Measurements from ENCODE around the gene PCBP3.
"Not testable (repeated sequence)": the region's sequence is repeated elsewhere in the genome, so short reads cannot be mapped to it uniquely, and the experiment has no call there.

PCBP3 gene

DNA sequence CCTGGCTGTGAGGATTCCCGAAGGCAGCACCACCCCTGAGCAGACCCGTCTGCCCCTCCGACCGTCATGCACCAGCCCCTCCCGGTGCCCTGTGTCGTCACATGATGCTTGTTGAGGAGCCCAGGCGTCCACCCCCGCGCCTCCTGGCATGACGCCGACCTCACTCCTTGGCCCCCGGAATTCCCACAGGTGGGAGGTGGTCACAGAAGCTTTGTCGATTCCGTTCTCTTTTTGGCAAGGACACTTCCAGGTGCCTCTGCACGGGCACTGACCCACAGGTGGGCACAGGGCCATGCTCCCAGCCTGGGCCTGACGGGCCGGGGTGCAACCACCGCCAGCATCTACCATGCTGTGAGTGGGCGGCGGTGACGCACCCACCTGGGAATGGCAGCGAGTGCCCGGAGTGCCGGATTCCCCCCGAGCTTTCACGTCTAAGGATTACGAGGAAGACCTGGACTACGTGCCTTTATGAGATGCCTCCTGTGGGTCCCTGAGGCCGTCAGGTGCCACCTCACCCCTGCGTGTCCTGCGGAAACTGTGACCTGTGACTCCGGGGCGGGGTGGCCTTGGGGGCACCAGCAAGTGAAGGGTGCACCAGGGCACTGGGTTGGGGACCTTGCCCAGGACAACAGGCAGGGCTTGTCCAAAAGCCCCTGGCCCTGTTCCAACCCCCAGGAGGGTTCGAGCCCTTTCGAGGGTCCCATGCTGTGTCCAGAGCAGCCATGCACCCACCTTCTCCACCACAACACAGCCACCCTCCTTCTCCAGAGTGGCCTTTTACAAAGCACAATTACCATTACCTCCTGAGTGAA is 306.6 kb downstream of the PCBP3 start:
- Histone ChIP-seq H3K9me3 (replicated peaks; ENCODE audit: insufficient read depth, low read length) (no peaks in the 10 kb centered on the region), H3K9ac (ENCODE audit: low read length) (no peak overlapping the region), H3K36me3 (replicated peaks; ENCODE audit: insufficient read depth, low read length) (no peaks in the 10 kb centered on the region), H3K4me1 (ENCODE audit: low read length) (no peaks in the 10 kb centered on the region), H3F3A (ENCODE audit: insufficient read depth, low read length) (no peaks in the 10 kb centered on the region), H2AFZ (ENCODE audit: low read length) (no peak overlapping the region), H3K9me2 (replicated peaks; ENCODE audit: insufficient read depth, low read length) (no peaks in the 10 kb centered on the region), H3K27me3 (replicated peaks; ENCODE audit: insufficient read depth, low read length) (peaks cover 100% of the 10 kb centered on the region), H3K27ac (ENCODE audit: low read length) (no peak overlapping the region), H4K20me1 (ENCODE audit: insufficient read depth, low read length) (no peaks in the 10 kb centered on the region), H3K4me2 (ENCODE audit: low read depth, low read length) (no peak overlapping the region), H3K4me3 (ENCODE audit: low read length) (no peak overlapping the region), H3K79me2 (ENCODE audit: low read length) (no peaks in the 10 kb centered on the region)
- DNase-seq = no peak
- TF ChIP-seq CTCF (IDR thresholded peaks at IDR 0.05; ENCODE audit: low read length) = no peak
- no peak for TF ChIP-seq EZH2phosphoT487 (IDR thresholded peaks at IDR 0.05; ENCODE audit: low read length)
- peak; percentile 1 for TF ChIP-seq EZH2 (optimal IDR thresholded peaks at IDR 0.05; ENCODE audit: low read depth, low read length)

GRCh38 chr21:45950740-45951515 is 307.4 kb downstream of the PCBP3 start:
- DNase-seq = no peak
- H3K9me3 ChIP-seq (replicated peaks; ENCODE audit: insufficient read depth, low read length) = no peaks in the 10 kb centered on the region
- no peaks in the 10 kb centered on the region for H3F3A ChIP-seq (ENCODE audit: insufficient read depth, low read length)
- no peaks in the 10 kb centered on the region for H3K36me3 ChIP-seq (replicated peaks; ENCODE audit: insufficient read depth, low read length)
- no peaks in the 10 kb centered on the region for H3K79me2 ChIP-seq (ENCODE audit: low read length)
- no peaks in the 10 kb centered on the region for H3K9me2 ChIP-seq (replicated peaks; ENCODE audit: insufficient read depth, low read length)
- H3K4me1 ChIP-seq (ENCODE audit: low read length) = no peaks in the 10 kb centered on the region
- no peak overlapping the region for H3K4me2 ChIP-seq (ENCODE audit: low read depth, low read length)
- no peaks in the 10 kb centered on the region for H4K20me1 ChIP-seq (ENCODE audit: insufficient read depth, low read length)
- peaks cover 100% of the 10 kb centered on the region for H3K27me3 ChIP-seq (replicated peaks; ENCODE audit: insufficient read depth, low read length)
- no peak overlapping the region for H3K4me3 ChIP-seq (ENCODE audit: low read length)
- no peak overlapping the region for H3K9ac ChIP-seq (ENCODE audit: low read length)
- no peak for TF ChIP-seq EZH2 (optimal IDR thresholded peaks at IDR 0.05; ENCODE audit: low read depth, low read length)
- TF ChIP-seq CTCF (IDR thresholded peaks at IDR 0.05; ENCODE audit: low read length) = no peak
- TF ChIP-seq EZH2phosphoT487 (IDR thresholded peaks at IDR 0.05; ENCODE audit: low read length) = no peak
- no peak overlapping the region for H2AFZ ChIP-seq (ENCODE audit: low read length)
- no peak overlapping the region for H3K27ac ChIP-seq (ENCODE audit: low read length)

DNA sequence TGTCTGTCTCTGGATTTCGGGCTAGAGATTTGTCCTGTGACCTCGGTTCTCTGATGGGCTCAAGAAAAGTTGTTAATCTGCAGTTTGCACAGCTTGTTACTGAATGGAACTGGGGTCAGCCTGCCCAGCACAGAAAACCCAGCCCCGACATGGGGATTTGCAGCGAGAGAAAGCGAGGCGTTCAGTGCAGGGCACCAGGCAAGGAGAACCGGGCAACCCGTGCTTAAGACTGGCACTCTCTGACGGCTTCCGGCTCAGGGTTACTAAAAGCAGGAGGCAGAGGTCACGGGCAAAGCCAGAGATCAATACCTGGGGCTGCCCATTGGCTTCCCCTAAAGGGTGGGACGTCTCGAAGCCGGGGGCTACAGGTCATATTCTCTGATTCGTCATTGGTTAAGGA is 308.2 kb downstream of the PCBP3 start:
- Histone ChIP-seq H3K79me2 (ENCODE audit: low read length) (no peaks in the 10 kb centered on the region), H3F3A (ENCODE audit: insufficient read depth, low read length) (no peaks in the 10 kb centered on the region), H3K9me2 (replicated peaks; ENCODE audit: insufficient read depth, low read length) (no peaks in the 10 kb centered on the region), H3K9ac (ENCODE audit: low read length) (no peak overlapping the region), H3K4me1 (ENCODE audit: low read length) (no peaks in the 10 kb centered on the region), H3K36me3 (replicated peaks; ENCODE audit: insufficient read depth, low read length) (no peaks in the 10 kb centered on the region), H3K27me3 (replicated peaks; ENCODE audit: insufficient read depth, low read length) (peaks cover 100% of the 10 kb centered on the region), H3K9me3 (replicated peaks; ENCODE audit: insufficient read depth, low read length) (no peaks in the 10 kb centered on the region), H2AFZ (ENCODE audit: low read length) (no peak overlapping the region), H3K27ac (ENCODE audit: low read length) (no peak overlapping the region), H3K4me3 (ENCODE audit: low read length) (no peak overlapping the region), H3K4me2 (ENCODE audit: low read depth, low read length) (no peak overlapping the region), H4K20me1 (ENCODE audit: insufficient read depth, low read length) (no peaks in the 10 kb centered on the region)
- TF ChIP-seq CTCF (IDR thresholded peaks at IDR 0.05; ENCODE audit: low read length) = no peak
- no peak for TF ChIP-seq EZH2phosphoT487 (IDR thresholded peaks at IDR 0.05; ENCODE audit: low read length)
- TF ChIP-seq EZH2 (optimal IDR thresholded peaks at IDR 0.05; ENCODE audit: low read depth, low read length) = no peak
- DNase-seq = no peak

GRCh38 chr21:45952527-45952926 is 309.0 kb downstream of the PCBP3 start:
- not testable (repeated sequence) for H3K4me2 ChIP-seq (ENCODE audit: low read depth, low read length); H3F3A ChIP-seq (ENCODE audit: insufficient read depth, low read length); H2AFZ ChIP-seq (ENCODE audit: low read length); H3K9ac ChIP-seq (ENCODE audit: low read length); H3K4me3 ChIP-seq (ENCODE audit: low read length); DNase-seq; H3K27ac ChIP-seq (ENCODE audit: low read length); H3K9me2 ChIP-seq (replicated peaks; ENCODE audit: insufficient read depth, low read length); H3K4me1 ChIP-seq (ENCODE audit: low read length); H4K20me1 ChIP-seq (ENCODE audit: insufficient read depth, low read length); H3K79me2 ChIP-seq (ENCODE audit: low read length); H3K9me3 ChIP-seq (replicated peaks; ENCODE audit: insufficient read depth, low read length); H3K36me3 ChIP-seq (replicated peaks; ENCODE audit: insufficient read depth, low read length)
- peaks cover 100% of the 10 kb centered on the region for H3K27me3 ChIP-seq (replicated peaks; ENCODE audit: insufficient read depth, low read length)

All from MM.1S (cell line).